SH-SY5Y (cell line): ENCODE results near the gene ERAP2.

ENCODE experiments used
- GATA2 ChIP-seq: IDR thresholded peaks from 2 replicates; pipeline ENCODE4 v1.6.1; 2011; ENCODE audit warnings: mild to moderate bottlenecking, low read depth, low read length
- GATA3 ChIP-seq: IDR thresholded peaks from 2 replicates; pipeline ENCODE4 v1.6.1; 2011; ENCODE audit warnings: low read depth, mild to moderate bottlenecking, low read length, moderate library complexity

Gene ERAP2

DNA sequence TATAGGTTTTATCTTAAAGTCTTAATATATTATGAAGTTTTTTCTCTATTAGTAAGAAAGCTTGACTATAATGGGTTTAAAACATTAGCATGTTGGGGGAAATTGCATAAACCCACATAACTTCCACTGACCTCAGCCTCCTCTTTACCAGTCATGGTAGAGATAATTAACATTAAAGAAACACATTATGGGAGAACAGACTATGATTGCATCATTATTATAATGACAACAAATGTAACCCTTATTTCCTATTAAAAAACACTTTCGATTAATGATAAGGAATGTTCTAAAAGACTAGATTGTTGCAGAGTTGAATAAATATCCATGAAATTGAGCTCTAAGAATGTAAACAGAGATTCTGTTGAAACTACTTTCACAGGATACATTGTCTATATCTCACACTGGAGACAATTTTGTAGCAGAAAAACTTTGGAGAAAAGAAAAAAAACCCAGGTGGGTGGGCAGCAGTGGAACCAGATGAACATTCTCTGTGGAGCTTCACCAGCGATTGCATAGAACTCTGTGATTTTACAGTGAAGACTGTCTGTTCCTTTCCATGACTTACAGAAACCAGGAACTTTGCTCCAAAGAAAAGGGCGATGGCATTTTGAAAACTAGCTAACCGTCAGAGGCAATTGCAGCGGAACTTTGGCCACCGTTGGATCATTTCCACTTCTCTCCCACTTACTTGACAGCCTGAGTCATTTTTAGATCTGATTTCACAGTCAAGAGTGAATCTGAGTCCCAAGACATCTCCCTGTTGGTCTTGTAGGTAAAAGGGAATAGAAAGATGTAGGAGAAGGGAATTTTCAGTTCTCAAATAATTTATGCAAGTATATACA is 21.0 kb upstream of the ERAP2 start:
- TF ChIP-seq GATA3 (no peak), GATA2 (no peak)

DNA sequence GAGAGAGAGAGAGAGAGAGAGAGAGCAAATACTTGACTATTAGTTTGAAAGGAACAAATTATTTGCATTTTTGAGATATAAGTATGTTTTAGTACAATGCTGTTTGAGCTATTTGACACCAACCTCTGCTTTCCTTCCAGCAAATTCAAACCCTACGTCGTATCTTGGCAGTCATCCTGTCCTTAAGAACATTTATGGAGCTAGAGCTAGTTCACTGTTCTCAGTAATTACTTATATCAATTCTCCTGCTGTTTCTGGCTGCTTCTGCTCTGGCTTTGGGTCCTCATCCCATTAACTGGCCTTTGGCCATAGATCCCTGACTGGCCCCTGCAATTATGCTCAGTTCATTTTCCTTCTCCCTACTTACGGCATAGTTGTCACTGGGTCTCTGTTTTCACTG is 19.9 kb upstream of the ERAP2 start:
- no peak for TF ChIP-seq GATA3
- TF ChIP-seq GATA2, result no peak

GRCh38 chr5:96857454-96857853 is 18.8 kb upstream of the ERAP2 start:
- no peak for TF ChIP-seq GATA2
- TF ChIP-seq GATA3, result no peak

- TF ChIP-seq GATA3, result no peak
- no peak for TF ChIP-seq GATA2
Observed at GRCh38 chr5:96857924-96858323, 18.4 kb upstream of the ERAP2 start.

GRCh38 chr5:96859375-96859774 is 16.9 kb upstream of the ERAP2 start:
- TF ChIP-seq GATA3, result no peak
- no peak for TF ChIP-seq GATA2

- no peak for TF ChIP-seq GATA3
- no peak for TF ChIP-seq GATA2
Observed at GRCh38 chr5:96861076-96861475, 15.2 kb upstream of the ERAP2 start.

DNA sequence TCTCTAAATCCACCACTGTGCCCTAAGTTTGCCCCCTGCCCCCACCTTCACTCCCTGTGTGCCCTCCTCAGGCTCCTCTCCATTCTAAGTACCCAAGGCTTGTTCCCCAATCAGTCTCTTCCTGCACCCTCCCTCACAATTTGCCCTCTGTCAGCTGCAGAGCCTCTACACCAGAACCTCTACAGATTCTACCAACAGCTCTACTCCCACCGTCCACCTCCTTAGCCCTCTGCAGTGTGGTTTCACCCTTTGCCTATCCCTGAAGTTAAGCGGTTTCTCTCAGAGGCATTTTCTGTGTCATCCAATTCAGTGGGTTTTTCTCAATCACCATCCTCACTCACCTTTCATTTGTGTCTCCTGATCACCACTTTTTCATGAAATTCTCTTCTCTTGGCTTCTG is 13.2 kb upstream of the ERAP2 start:
- no peak for TF ChIP-seq GATA3
- TF ChIP-seq GATA2, result no peak

DNA sequence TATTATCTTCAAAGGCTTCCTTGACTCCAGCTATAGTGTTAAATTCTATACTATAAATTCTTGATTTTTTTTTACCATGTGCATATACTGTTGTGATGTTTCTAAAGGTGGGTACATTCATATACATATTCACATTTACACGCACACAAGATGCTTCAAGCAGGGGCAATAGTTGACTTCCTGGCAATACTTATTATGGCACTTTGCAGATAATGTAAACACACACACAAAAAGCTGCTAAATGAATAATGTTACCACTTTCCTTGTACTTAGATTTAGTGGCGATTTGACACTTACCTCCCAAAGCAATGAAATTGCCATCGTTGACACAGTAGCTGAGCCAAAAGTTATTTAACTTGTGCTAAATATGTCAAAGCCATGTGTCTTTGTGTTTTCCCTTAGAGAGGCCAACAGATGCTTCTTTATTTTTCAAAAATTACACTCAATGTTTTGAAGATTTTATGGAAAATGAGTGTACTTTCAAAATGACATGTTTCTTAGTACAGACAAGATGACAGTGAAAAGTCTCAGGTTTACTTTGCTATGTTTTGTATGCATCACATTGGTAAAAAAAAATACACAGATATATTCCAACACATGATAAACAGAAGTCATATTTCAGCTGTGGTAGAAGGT is 12.2 kb upstream of the ERAP2 start:
- no peak for TF ChIP-seq GATA3
- no peak for TF ChIP-seq GATA2

GRCh38 chr5:96864922-96865530 is 11.3 kb upstream of the ERAP2 start:
- no peak for TF ChIP-seq GATA2
- no peak for TF ChIP-seq GATA3

- no peak for TF ChIP-seq GATA3
- TF ChIP-seq GATA2, result no peak
Observed at GRCh38 chr5:96868603-96869371, 7.5 kb upstream of the ERAP2 start.

GRCh38 chr5:96869372-96869641 is 7.0 kb upstream of the ERAP2 start:
- TF ChIP-seq GATA3, result no peak
- TF ChIP-seq GATA2, result no peak

DNA sequence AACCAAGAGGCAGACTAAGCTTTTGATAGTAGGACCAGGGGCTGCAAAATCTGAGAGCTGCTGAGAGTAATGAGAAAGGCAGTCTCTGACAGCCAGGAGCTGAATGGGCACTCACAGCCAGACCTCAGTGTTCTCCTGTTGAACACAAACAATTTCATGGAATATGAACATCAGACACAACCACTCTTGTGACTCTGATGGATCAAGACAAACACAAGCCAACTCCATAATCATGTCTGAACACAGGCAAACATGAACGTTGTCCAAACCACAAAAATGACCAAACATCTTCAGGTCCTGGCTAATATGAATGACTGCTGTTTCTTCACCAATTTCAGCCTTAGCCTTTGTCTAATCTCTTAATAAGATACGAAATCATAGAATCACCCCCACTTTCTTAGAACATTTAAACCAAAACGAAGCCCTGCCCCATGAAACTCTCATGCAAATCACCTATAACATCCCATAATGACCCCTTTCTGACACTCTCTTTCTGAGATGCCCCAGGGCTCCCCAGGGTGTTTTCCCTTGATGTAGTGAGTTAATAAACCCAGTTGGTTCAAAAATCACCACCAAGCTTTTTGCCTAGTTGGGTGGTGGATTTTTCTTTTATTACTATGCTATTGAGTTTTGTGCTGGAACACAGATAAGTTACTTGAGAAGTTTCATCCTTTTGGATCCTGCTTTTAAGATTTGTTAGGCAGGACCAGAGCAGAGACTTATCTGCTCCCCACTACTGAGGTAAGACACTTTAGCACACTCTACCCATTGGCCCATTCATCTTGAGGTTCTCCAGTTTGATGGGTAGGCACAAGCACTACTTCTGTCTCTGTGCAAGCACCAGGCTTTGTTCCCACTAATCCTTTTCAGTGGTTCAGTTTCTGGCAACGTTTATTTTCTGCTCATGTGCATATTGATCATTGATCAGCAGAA is 5.9 kb upstream of the ERAP2 start:
- TF ChIP-seq GATA2 (no peak), GATA3 (no peak)

- TF ChIP-seq GATA2 (no peak), GATA3 (no peak)
Observed at GRCh38 chr5:96871027-96871399, 5.3 kb upstream of the ERAP2 start.
